GM12864 (cell line): Measurements from ENCODE around the gene SH2B3.
"Not testable (repeated sequence)": the region's sequence is repeated elsewhere in the genome, so short reads cannot be mapped to it uniquely, and the experiment has no call there.

Experiments
- DNase-seq: peaks from one replicate; pipeline ENCODE4 v3.0.0-alpha.2; 2011; ENCODE audit warnings: low read depth
- H3K4me3 ChIP-seq: 2 replicates; pipeline ENCODE4 v1.5.1; 2011; ENCODE audit warnings: mild to moderate bottlenecking, low read depth, low read length, control low read depth
- TF ChIP-seq, protein P1 (sequence below): IDR thresholded peaks from 2 replicates; pipeline ENCODE4 v1.5.1; 2011; ENCODE audit warnings: low read depth, mild to moderate bottlenecking, moderate library complexity, low read length, control low read depth, inconsistent platforms; ENCODE audit errors: missing control alignments

SH2B3 gene

DNA sequence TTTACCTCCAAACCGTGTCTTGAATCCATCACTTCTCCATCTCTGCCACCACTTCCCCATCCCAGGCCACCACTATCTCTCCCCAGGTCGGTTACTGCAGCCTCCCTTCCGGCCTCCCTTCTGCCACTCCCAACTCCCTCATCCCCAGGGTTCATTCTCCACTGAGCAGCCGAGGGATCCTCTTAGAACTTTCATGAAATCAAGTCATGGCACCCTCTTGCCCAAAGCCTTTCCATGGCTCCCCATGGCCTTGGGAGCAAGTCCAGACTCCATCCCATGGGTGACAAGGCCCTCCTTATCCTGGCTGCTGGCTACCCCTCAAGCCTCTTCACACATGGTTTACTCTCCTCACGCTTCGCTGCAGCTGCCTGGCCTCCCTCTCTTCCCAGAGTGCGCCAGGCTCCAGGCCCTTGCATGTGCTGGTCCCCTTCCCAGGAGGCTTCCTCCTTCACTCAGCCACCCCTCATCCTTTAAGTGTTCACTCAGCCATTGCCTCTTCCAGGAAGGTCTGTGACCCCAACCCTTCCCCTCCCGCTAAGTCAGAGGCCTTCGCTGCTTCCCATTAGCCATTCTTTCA, 17.9 kb upstream of the SH2B3 start:
- no peak for DNase-seq
- H3K4me3 ChIP-seq: no peak overlapping the region
- TF ChIP-seq, protein P1, sequence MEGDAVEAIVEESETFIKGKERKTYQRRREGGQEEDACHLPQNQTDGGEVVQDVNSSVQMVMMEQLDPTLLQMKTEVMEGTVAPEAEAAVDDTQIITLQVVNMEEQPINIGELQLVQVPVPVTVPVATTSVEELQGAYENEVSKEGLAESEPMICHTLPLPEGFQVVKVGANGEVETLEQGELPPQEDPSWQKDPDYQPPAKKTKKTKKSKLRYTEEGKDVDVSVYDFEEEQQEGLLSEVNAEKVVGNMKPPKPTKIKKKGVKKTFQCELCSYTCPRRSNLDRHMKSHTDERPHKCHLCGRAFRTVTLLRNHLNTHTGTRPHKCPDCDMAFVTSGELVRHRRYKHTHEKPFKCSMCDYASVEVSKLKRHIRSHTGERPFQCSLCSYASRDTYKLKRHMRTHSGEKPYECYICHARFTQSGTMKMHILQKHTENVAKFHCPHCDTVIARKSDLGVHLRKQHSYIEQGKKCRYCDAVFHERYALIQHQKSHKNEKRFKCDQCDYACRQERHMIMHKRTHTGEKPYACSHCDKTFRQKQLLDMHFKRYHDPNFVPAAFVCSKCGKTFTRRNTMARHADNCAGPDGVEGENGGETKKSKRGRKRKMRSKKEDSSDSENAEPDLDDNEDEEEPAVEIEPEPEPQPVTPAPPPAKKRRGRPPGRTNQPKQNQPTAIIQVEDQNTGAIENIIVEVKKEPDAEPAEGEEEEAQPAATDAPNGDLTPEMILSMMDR: no peak

DNA sequence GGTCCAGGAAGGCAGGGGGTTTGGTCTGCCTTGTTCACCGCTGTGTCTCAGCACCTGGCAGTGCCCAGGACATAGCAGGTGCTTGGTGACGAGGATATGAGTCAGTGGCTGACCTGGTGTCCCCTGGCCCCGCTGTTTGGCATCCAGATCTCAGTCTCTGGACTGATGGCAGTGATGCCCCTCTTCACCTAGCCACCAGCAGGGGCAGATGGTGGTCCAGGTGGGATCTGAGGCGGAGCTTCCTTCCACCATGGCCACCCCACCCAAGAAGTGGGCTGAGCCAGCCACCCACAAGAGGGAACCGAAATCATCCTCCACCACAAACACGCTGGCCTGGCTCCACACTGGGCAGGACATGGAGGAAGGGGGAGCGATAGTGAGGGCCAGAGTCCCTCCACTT, 16.1 kb upstream of the SH2B3 start:
- no peak for DNase-seq
- TF ChIP-seq, protein P1: peak; percentile 8
- H3K4me3 ChIP-seq: no peak overlapping the region

DNA sequence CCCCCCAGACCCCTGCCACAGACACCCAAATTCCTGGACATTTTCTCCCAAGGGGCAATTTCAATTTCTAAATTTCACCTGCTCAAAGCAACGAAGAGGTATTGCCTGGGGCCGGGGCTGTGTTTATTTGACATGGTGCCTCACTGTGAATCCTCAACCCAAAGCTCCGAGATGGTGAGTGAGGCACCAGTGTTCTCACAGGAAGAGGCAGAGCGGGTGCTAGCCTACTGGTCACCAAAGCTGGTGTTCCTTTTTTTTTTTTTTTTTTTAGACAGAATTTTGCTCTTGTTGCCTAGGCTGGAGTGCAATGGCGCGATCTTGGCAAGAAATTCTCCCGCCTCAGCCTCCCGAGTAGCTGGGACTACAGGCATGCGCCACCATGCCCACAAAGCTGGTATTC, 14.8 kb upstream of the SH2B3 start:
- TF ChIP-seq, protein P1: no peak
- H3K4me3 ChIP-seq: no peak overlapping the region

DNA sequence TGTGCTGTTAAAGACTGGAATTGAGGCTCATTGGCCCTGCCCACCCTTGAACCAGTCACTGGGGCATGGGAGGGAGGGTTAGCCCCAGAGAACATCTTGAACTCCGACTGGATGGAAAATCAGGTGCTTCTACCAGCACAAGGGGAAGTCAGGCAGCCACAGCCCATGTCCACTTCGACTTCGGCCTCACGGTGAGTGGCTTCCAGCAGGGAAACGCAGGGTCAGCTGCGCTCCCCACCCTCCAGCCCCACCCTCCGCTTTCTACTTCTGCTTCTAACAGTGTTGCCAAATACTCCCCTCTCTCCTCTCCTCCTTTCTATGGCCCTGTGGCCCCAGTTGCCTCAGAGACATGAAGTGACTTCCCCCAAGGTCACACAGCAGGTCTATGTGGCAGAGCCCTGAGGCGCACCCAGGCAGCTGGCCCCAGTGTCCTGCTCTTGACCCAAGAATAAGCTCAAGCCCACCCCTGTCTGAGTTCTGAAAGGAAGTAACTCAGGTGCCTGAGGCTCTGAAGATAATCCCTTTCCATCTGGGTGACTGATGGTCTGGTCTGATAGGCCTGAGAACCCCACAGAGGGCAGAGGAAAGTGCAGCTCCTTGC, 11.9 kb upstream of the SH2B3 start:
- TF ChIP-seq, protein P1: no peak
- H3K4me3 ChIP-seq: no peak overlapping the region
- no peak for DNase-seq

More for the DNA sequence above, 14.8 kb upstream of the SH2B3 start:
- DNase-seq: no peak

DNA sequence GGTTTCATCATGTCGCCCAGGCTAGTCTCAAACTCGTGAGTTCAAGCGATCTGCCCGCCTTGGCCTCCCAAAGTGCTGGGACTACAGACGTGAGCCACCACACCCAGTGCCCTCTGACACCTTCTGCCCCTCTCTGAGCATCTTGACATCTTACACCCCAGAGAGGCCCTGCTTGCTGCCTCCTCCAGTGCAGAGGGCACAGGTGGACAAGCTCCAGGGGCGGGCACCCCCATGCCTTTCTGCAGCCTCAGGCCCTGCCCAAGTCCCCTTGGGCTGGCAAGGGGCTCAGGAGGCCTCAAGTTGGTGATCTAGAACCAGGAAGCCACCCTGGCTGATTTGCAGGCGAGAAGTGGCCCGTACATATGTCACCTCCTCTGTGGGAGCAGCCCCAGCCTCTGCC, 11.2 kb upstream of the SH2B3 start:
- H3K4me3 ChIP-seq: no peak overlapping the region
- TF ChIP-seq, protein P1: no peak
- DNase-seq: no peak

DNA sequence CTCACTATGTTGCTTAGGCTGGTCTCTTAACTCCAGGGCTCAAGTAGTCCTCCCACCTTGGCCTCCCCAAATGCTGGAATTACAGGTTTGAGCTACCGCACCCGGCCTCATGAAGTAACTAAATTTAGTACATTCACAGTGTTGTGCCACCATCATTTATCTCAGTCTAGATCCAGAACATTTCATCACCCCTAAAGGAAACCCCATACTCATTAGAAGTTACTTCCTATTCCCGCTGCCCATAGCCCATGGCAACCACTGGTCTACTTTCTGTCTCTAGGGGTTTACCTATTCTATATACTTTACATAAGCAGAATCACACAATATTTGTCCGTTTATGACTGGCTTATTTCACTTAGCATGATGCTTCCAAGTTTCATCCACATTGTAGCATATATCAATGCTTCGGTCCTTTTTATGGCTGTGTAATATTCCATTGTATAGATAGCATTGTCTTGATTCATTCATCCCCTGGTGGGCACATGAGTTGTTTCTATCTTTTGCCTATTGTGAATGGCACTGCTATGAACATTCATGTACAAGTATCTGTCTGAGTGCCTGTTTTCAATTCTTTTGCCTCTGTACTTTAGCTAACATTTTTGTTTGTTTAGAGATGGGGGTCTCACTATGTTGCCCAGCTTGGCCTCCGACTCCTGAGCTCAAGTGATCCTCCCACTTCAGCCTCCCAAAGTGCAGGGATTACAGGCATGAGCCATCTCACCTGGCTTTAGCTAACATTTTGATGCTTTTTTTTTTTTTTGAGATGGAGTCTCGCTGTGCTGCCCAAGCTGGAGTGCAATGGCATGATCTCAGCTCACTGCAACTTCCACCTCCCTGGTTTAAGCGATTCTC, 10.2 kb upstream of the SH2B3 start:
- TF ChIP-seq, protein P1: no peak
- H3K4me3 ChIP-seq: no peak overlapping the region
- no peak for DNase-seq

DNA sequence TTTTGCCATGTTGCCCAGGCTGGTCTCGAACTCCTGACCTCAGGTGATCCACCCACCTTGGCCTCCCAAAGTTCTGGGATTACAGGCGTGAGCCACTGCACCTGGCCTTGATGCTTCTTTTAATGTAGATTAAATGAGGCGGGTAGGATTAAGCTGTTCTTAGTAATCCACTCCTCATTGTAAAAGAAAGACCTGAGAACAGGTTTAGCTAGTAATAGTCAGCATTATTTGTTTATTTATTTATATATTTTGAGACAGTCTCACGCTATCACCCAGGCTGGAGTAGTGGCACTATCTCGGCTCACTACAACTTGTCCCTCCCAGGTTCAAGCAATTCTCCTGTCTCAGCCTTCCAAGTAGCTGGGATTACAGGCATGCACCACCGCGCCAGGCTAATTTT, 9.5 kb upstream of the SH2B3 start:
- not testable (repeated sequence) for DNase-seq, H3K4me3 ChIP-seq
